Right renal cortex interstitium (tissue), 3 donors: ENCODE results near the gene RLBP1. TPM values are rescaled to one million over a fixed set of nuclear protein-coding genes. Genes with fewer than 3 reads are reported as not detected.

Experiments
- DNase-seq, 3 donors: peaks; one replicate each; pipeline ENCODE4 v3.0.0-alpha.2; 2013; ENCODE audit warnings: low read depth in 3 of 3, low spot score in 2 of 3
- polyA plus RNA-seq, 3 donors: library from polyadenylated mRNA; unstranded; fragments of 120-200 nt; gene quantifications; one replicate each; pipeline ENCODE4 v1.2.1, GENCODE V29; 2013; ENCODE audit not compliant: insufficient read length in 3 of 3

Gene RLBP1
- polyA plus RNA-seq, 3 donors: not detected

- DNase-seq: no peak
Observed at GRCh38 chr15:89179966-89180875, 41.2 kb downstream of the RLBP1 start.

- no peak for DNase-seq
Observed at GRCh38 chr15:89178307-89178977, 42.9 kb downstream of the RLBP1 start.

GRCh38 chr15:89177633-89178306, 43.6 kb downstream of the RLBP1 start:
- peak; percentile 62 to 76 (median 68) for DNase-seq

GRCh38 chr15:89177116-89177515, 44.3 kb downstream of the RLBP1 start:
- no peak for DNase-seq

GRCh38 chr15:89175617-89176191, 45.7 kb downstream of the RLBP1 start:
- DNase-seq: no peak

GRCh38 chr15:89174476-89174875, 46.9 kb downstream of the RLBP1 start:
- DNase-seq: no peak

GRCh38 chr15:89172921-89173320, 48.5 kb downstream of the RLBP1 start:
- DNase-seq: no peak

GRCh38 chr15:89171136-89172072, 50.0 kb downstream of the RLBP1 start:
- no peak for DNase-seq

- no peak for DNase-seq
Observed at GRCh38 chr15:89170364-89170763, 51.0 kb downstream of the RLBP1 start.

GRCh38 chr15:89168316-89168833, 53.0 kb downstream of the RLBP1 start:
- DNase-seq: no peak

GRCh38 chr15:89167267-89168176, 53.9 kb downstream of the RLBP1 start:
- DNase-seq: no peak

GRCh38 chr15:89165677-89166076, 55.7 kb downstream of the RLBP1 start:
- DNase-seq: no peak

GRCh38 chr15:89164712-89165211, 56.6 kb downstream of the RLBP1 start:
- DNase-seq: no peak

- no peak for DNase-seq
Observed at GRCh38 chr15:89163271-89164055, 57.9 kb downstream of the RLBP1 start.

GRCh38 chr15:89161666-89162065, 59.7 kb downstream of the RLBP1 start:
- DNase-seq: no peak
